GM23338 (cell line): ENCODE data around the gene CREB3L2.

Experiments used
- CREB1 ChIP-seq: fragments of 250-450 bp; sonication (Bioruptor Pico); IDR thresholded peaks from 2 replicates; pipeline ENCODE4 v1.5.0; 2020; ENCODE audit warnings: low read depth, mild to moderate bottlenecking, moderate library complexity
- EZH2 ChIP-seq: fragments of 200-600 bp; sonication (generic); IDR thresholded peaks from one replicate; pipeline ENCODE4 v1.8.0; 2017; ENCODE audit warnings: antibody characterized with exemption, mild to moderate bottlenecking, low read depth; ENCODE audit not compliant: unreplicated experiment
- EZH2phosphoT487 ChIP-seq: fragments of 200-600 bp; sonication (generic); IDR thresholded peaks from one replicate; pipeline ENCODE4 v1.8.1; 2018; ENCODE audit warnings: antibody characterized with exemption; ENCODE audit not compliant: unreplicated experiment
- JUNB ChIP-seq: IDR thresholded peaks from one replicate; pipeline ENCODE4 v1.6.1; 2016; ENCODE audit warnings: antibody characterized with exemption; ENCODE audit not compliant: unreplicated experiment
- POLR2AphosphoS5 ChIP-seq: IDR thresholded peaks from 2 replicates; pipeline ENCODE4 v1.6.1; 2016; ENCODE audit warnings: antibody characterized with exemption, low read depth
- REST ChIP-seq: IDR thresholded peaks from one replicate; pipeline ENCODE4 v1.6.1; 2018; ENCODE audit warnings: antibody characterized with exemption; ENCODE audit not compliant: unreplicated experiment
- ZNF114 ChIP-seq: fragments of 250-450 bp; sonication (Bioruptor Pico); IDR thresholded peaks from 2 replicates; pipeline ENCODE4 v1.5.0; 2020; ENCODE audit warnings: mild to moderate bottlenecking, moderate library complexity
- ZNF331 ChIP-seq: fragments of 250-450 bp; sonication (Bioruptor Pico); IDR thresholded peaks from 2 replicates; pipeline ENCODE4 v1.5.0; 2020; ENCODE audit warnings: low read depth, mild to moderate bottlenecking, moderate library complexity
- TF ChIP-seq, protein P1 (sequence below), 2 experiments: fragments of 200-600 bp in 1 of 2; sonication (generic) in 1 of 2; conservative IDR thresholded peaks; 2 replicates each; pipeline versions ENCODE4 v1.5.1 to v1.6.1; 2016 to 2017; ENCODE audit warnings: antibody characterized with exemption in 2 of 2, low read depth in 2 of 2, mild to moderate bottlenecking in 2 of 2, moderate library complexity in 1 of 2

GRCh38 chr7:137909042-137909441, 92.8 kb downstream of the CREB3L2 start:
- TF ChIP-seq, protein P1, sequence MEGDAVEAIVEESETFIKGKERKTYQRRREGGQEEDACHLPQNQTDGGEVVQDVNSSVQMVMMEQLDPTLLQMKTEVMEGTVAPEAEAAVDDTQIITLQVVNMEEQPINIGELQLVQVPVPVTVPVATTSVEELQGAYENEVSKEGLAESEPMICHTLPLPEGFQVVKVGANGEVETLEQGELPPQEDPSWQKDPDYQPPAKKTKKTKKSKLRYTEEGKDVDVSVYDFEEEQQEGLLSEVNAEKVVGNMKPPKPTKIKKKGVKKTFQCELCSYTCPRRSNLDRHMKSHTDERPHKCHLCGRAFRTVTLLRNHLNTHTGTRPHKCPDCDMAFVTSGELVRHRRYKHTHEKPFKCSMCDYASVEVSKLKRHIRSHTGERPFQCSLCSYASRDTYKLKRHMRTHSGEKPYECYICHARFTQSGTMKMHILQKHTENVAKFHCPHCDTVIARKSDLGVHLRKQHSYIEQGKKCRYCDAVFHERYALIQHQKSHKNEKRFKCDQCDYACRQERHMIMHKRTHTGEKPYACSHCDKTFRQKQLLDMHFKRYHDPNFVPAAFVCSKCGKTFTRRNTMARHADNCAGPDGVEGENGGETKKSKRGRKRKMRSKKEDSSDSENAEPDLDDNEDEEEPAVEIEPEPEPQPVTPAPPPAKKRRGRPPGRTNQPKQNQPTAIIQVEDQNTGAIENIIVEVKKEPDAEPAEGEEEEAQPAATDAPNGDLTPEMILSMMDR (conservative IDR thresholded peaks at IDR 0.05; ENCODE audit: low read depth in 2 of 2): no peak
- TF ChIP-seq POLR2AphosphoS5 (no peak), EZH2 (no peak), REST (no peak), CREB1 (CRISPR knock-in tag) (no peak), JUNB (no peak), ZNF114 (CRISPR knock-in tag) (no peak), EZH2phosphoT487 (no peak), ZNF331 (no peak)
